ENCODE data around the gene GAPT.
A peak's percentile ranks its signal among the peaks of the same experiment; 100 is the strongest.

Gene GAPT

GRCh38 chr5:58501778-58502417 lies 10.7 kb downstream of the GAPT start:
- Histone ChIP-seq H3K36me3 (ENCODE audit: control insufficient read depth in 4 of 4, insufficient read depth in 4 of 4, low read length in 3 of 4) (peaks cover 0 to under 1% (median 0%) of the 10 kb centered on the region in 4 experiments), H3K27ac (ENCODE audit: insufficient read depth in 1 of 2, low read depth in 1 of 2, low read length in 2 of 2, poor library complexity in 1 of 2, severe bottlenecking in 2 of 2) (no peak overlapping the region), H3K9me3 (ENCODE audit: control extremely low read depth in 1 of 5, control insufficient read depth in 4 of 5, insufficient read depth in 2 of 5, low read depth in 1 of 5, low read length in 4 of 5) (no peaks in the 10 kb centered on the region), H3K27me3 (replicated peaks in 2 of 5; ENCODE audit: control insufficient read depth in 4 of 5, insufficient read depth in 5 of 5, low read length in 4 of 5) (no peaks in the 10 kb centered on the region), H3K4me1 (ENCODE audit: control extremely low read depth in 1 of 4, control insufficient read depth in 4 of 4, insufficient read depth in 4 of 4, low read length in 3 of 4) (peaks cover 24 to 47% (median 37%) of the 10 kb centered on the region in 4 experiments), H3K4me3 (ENCODE audit: control insufficient read depth in 1 of 7, extremely low read depth in 1 of 7, insufficient read depth in 4 of 7, low read depth in 2 of 7, low read length in 6 of 7) (no peak overlapping the region)
- CTCF ChIA-PET, result interaction anchor here (1.2 to 1.4 kb wide), 2 partner anchors 11 to 15 kb away, joined by 3 read pairs; partner anchors contain the start of gene GAPT
- DNase-seq, result no peak
- POLR2A ChIA-PET, result no interaction called here
- WGBS (ENCODE audit: insufficient coverage), result 100% methylated on average over 2 of the region's 2 CpGs

- ChIA-PET CTCF (no interaction called here), POLR2A (no interaction called here)
- Histone ChIP-seq H3K27ac (ENCODE audit: insufficient read depth in 1 of 2, low read depth in 1 of 2, low read length in 2 of 2, poor library complexity in 1 of 2, severe bottlenecking in 2 of 2) (no peak overlapping the region), H3K4me3 (ENCODE audit: control insufficient read depth in 1 of 7, extremely low read depth in 1 of 7, insufficient read depth in 4 of 7, low read depth in 2 of 7, low read length in 6 of 7) (no peak overlapping the region), H3K36me3 (ENCODE audit: control insufficient read depth in 4 of 4, insufficient read depth in 4 of 4, low read length in 3 of 4) (no peaks in the 10 kb centered on the region), H3K27me3 (replicated peaks in 2 of 5; ENCODE audit: control insufficient read depth in 4 of 5, insufficient read depth in 5 of 5, low read length in 4 of 5) (no peaks in the 10 kb centered on the region), H3K4me1 (ENCODE audit: control extremely low read depth in 1 of 4, control insufficient read depth in 4 of 4, insufficient read depth in 4 of 4, low read length in 3 of 4) (peaks cover 14 to 35% (median 31%) of the 10 kb centered on the region in 4 experiments), H3K9me3 (ENCODE audit: control extremely low read depth in 1 of 5, control insufficient read depth in 4 of 5, insufficient read depth in 2 of 5, low read depth in 1 of 5, low read length in 4 of 5) (no peaks in the 10 kb centered on the region)
- 100% methylated on average over 3 of the region's 3 CpGs for WGBS (ENCODE audit: insufficient coverage)
- DNase-seq, result no peak
Observed at GRCh38 chr5:58503390-58504046, 12.3 kb downstream of the GAPT start.

- DNase-seq, result no peak
- peaks cover 10 to 22% (median 19%) of the 10 kb centered on the region in 4 experiments for H3K4me1 ChIP-seq (ENCODE audit: control extremely low read depth in 1 of 4, control insufficient read depth in 4 of 4, insufficient read depth in 4 of 4, low read length in 3 of 4)
- H3K9me3 ChIP-seq (ENCODE audit: control extremely low read depth in 1 of 5, control insufficient read depth in 4 of 5, insufficient read depth in 2 of 5, low read depth in 1 of 5, low read length in 4 of 5), result no peaks in the 10 kb centered on the region
- no peaks in the 10 kb centered on the region for H3K27me3 ChIP-seq (replicated peaks in 2 of 5; ENCODE audit: control insufficient read depth in 4 of 5, insufficient read depth in 5 of 5, low read length in 4 of 5)
- CTCF ChIA-PET, result no interaction called here
- POLR2A ChIA-PET, result no interaction called here
- no peak overlapping the region for H3K27ac ChIP-seq (ENCODE audit: insufficient read depth in 1 of 2, low read depth in 1 of 2, low read length in 2 of 2, poor library complexity in 1 of 2, severe bottlenecking in 2 of 2)
- no peak overlapping the region for H3K4me3 ChIP-seq (ENCODE audit: control insufficient read depth in 1 of 7, extremely low read depth in 1 of 7, insufficient read depth in 4 of 7, low read depth in 2 of 7, low read length in 6 of 7)
- WGBS (ENCODE audit: insufficient coverage), result no CpG with 5 or more reads among the region's 3 CpGs
- H3K36me3 ChIP-seq (ENCODE audit: control insufficient read depth in 4 of 4, insufficient read depth in 4 of 4, low read length in 3 of 4), result no peaks in the 10 kb centered on the region
Observed at GRCh38 chr5:58504766-58505165, 13.5 kb downstream of the GAPT start.

GRCh38 chr5:58505502-58505901 lies 14.3 kb downstream of the GAPT start:
- no peak overlapping the region for H3K4me3 ChIP-seq (ENCODE audit: control insufficient read depth in 1 of 7, extremely low read depth in 1 of 7, insufficient read depth in 4 of 7, low read depth in 2 of 7, low read length in 6 of 7)
- peaks cover 4 to 15% (median 12%) of the 10 kb centered on the region in 4 experiments for H3K4me1 ChIP-seq (ENCODE audit: control extremely low read depth in 1 of 4, control insufficient read depth in 4 of 4, insufficient read depth in 4 of 4, low read length in 3 of 4)
- DNase-seq, result no peak
- POLR2A ChIA-PET, result no interaction called here
- 90% methylated on average over 2 of the region's 3 CpGs for WGBS (ENCODE audit: insufficient coverage)
- CTCF ChIA-PET, result interaction anchor here (2.2 kb wide), 1 partner anchor 9 kb away, joined by 6 read pairs; no protein-coding TSS in a partner anchor
- peaks cover 0 to 3% (median 0%) of the 10 kb centered on the region in 5 experiments for H3K9me3 ChIP-seq (ENCODE audit: control extremely low read depth in 1 of 5, control insufficient read depth in 4 of 5, insufficient read depth in 2 of 5, low read depth in 1 of 5, low read length in 4 of 5)
- no peak overlapping the region for H3K27ac ChIP-seq (ENCODE audit: insufficient read depth in 1 of 2, low read depth in 1 of 2, low read length in 2 of 2, poor library complexity in 1 of 2, severe bottlenecking in 2 of 2)
- no peaks in the 10 kb centered on the region for H3K27me3 ChIP-seq (replicated peaks in 2 of 5; ENCODE audit: control insufficient read depth in 4 of 5, insufficient read depth in 5 of 5, low read length in 4 of 5)
- H3K36me3 ChIP-seq (ENCODE audit: control insufficient read depth in 4 of 4, insufficient read depth in 4 of 4, low read length in 3 of 4), result no peaks in the 10 kb centered on the region

GRCh38 chr5:58505971-58506640 lies 14.9 kb downstream of the GAPT start:
- no CpG with 5 or more reads among the region's 2 CpGs for WGBS (ENCODE audit: insufficient coverage)
- peak in 2 of 3 donors; percentile 44 to 60 for DNase-seq
- H3K4me1 ChIP-seq (ENCODE audit: control extremely low read depth in 1 of 4, control insufficient read depth in 4 of 4, insufficient read depth in 4 of 4, low read length in 3 of 4), result peaks cover 4 to 12% (median 11%) of the 10 kb centered on the region in 4 experiments
- CTCF ChIA-PET, result interaction anchor here (2.2 kb wide), 1 partner anchor 9 kb away, joined by 6 read pairs; no protein-coding TSS in a partner anchor
- H3K4me3 ChIP-seq (ENCODE audit: control insufficient read depth in 1 of 7, extremely low read depth in 1 of 7, insufficient read depth in 4 of 7, low read depth in 2 of 7, low read length in 6 of 7), result no peak overlapping the region
- H3K27ac ChIP-seq (ENCODE audit: insufficient read depth in 1 of 2, low read depth in 1 of 2, low read length in 2 of 2, poor library complexity in 1 of 2, severe bottlenecking in 2 of 2), result no peak overlapping the region
- H3K9me3 ChIP-seq (ENCODE audit: control extremely low read depth in 1 of 5, control insufficient read depth in 4 of 5, insufficient read depth in 2 of 5, low read depth in 1 of 5, low read length in 4 of 5), result peaks cover 0 to 3% (median 0%) of the 10 kb centered on the region in 5 experiments
- H3K36me3 ChIP-seq (ENCODE audit: control insufficient read depth in 4 of 4, insufficient read depth in 4 of 4, low read length in 3 of 4), result no peaks in the 10 kb centered on the region
- POLR2A ChIA-PET, result no interaction called here
- no peaks in the 10 kb centered on the region for H3K27me3 ChIP-seq (replicated peaks in 2 of 5; ENCODE audit: control insufficient read depth in 4 of 5, insufficient read depth in 5 of 5, low read length in 4 of 5)

GRCh38 chr5:58507715-58508114 lies 16.5 kb downstream of the GAPT start:
- H3K27me3 ChIP-seq (replicated peaks in 2 of 5; ENCODE audit: control insufficient read depth in 4 of 5, insufficient read depth in 5 of 5, low read length in 4 of 5), result no peaks in the 10 kb centered on the region
- H3K36me3 ChIP-seq (ENCODE audit: control insufficient read depth in 4 of 4, insufficient read depth in 4 of 4, low read length in 3 of 4), result no peaks in the 10 kb centered on the region
- ChIA-PET POLR2A (interaction anchor here (0.8 kb wide), 1 partner anchor 304 kb away, joined by 3 read pairs; no protein-coding TSS in a partner anchor), CTCF (interaction anchor here (1.0 to 1.1 kb wide), 2 partner anchors 17 to 29 kb away, joined by 3 read pairs; no protein-coding TSS in a partner anchor)
- peaks cover 4 to 12% (median 11%) of the 10 kb centered on the region in 4 experiments for H3K4me1 ChIP-seq (ENCODE audit: control extremely low read depth in 1 of 4, control insufficient read depth in 4 of 4, insufficient read depth in 4 of 4, low read length in 3 of 4)
- H3K9me3 ChIP-seq (ENCODE audit: control extremely low read depth in 1 of 5, control insufficient read depth in 4 of 5, insufficient read depth in 2 of 5, low read depth in 1 of 5, low read length in 4 of 5), result peaks cover 0 to 6% (median 0%) of the 10 kb centered on the region in 5 experiments
- no peak for DNase-seq
- H3K4me3 ChIP-seq (ENCODE audit: control insufficient read depth in 1 of 7, extremely low read depth in 1 of 7, insufficient read depth in 4 of 7, low read depth in 2 of 7, low read length in 6 of 7), result no peak overlapping the region
- WGBS (ENCODE audit: insufficient coverage), result 90% methylated on average over 4 of the region's 4 CpGs
- no peak overlapping the region for H3K27ac ChIP-seq (ENCODE audit: insufficient read depth in 1 of 2, low read depth in 1 of 2, low read length in 2 of 2, poor library complexity in 1 of 2, severe bottlenecking in 2 of 2)

- Histone ChIP-seq H3K4me1 (ENCODE audit: control extremely low read depth in 1 of 4, control insufficient read depth in 4 of 4, insufficient read depth in 4 of 4, low read length in 3 of 4) (no peaks in the 10 kb centered on the region), H3K4me3 (ENCODE audit: control insufficient read depth in 1 of 7, extremely low read depth in 1 of 7, insufficient read depth in 4 of 7, low read depth in 2 of 7, low read length in 6 of 7) (no peak overlapping the region), H3K27me3 (replicated peaks in 2 of 5; ENCODE audit: control insufficient read depth in 4 of 5, insufficient read depth in 5 of 5, low read length in 4 of 5) (no peaks in the 10 kb centered on the region), H3K36me3 (ENCODE audit: control insufficient read depth in 4 of 4, insufficient read depth in 4 of 4, low read length in 3 of 4) (no peaks in the 10 kb centered on the region), H3K27ac (ENCODE audit: insufficient read depth in 1 of 2, low read depth in 1 of 2, low read length in 2 of 2, poor library complexity in 1 of 2, severe bottlenecking in 2 of 2) (no peak overlapping the region), H3K9me3 (ENCODE audit: control extremely low read depth in 1 of 5, control insufficient read depth in 4 of 5, insufficient read depth in 2 of 5, low read depth in 1 of 5, low read length in 4 of 5) (peaks cover 13 to 69% (median 29%) of the 10 kb centered on the region in 5 experiments)
- CTCF ChIA-PET, result no interaction called here
- peak in 2 of 3 donors; percentile 56 to 60 for DNase-seq
- POLR2A ChIA-PET, result no interaction called here
Observed at GRCh38 chr5:58517198-58517597, 26.0 kb downstream of the GAPT start.
